Measurements from ENCODE around the gene GJB6. TPM values are rescaled to one million over a fixed set of nuclear protein-coding genes. Genes with fewer than 3 reads are reported as not detected.
A peak's percentile ranks its signal among the peaks of the same experiment; 100 is the strongest.
"Not testable (repeated sequence)": the region's sequence is repeated elsewhere in the genome, so short reads cannot be mapped to it uniquely, and the experiment has no call there.

GJB6 gene
- total RNA-seq (1 to 10 TPM; 7.3 to 7.7 TPM), polyA plus RNA-seq (not detected)

DNA sequence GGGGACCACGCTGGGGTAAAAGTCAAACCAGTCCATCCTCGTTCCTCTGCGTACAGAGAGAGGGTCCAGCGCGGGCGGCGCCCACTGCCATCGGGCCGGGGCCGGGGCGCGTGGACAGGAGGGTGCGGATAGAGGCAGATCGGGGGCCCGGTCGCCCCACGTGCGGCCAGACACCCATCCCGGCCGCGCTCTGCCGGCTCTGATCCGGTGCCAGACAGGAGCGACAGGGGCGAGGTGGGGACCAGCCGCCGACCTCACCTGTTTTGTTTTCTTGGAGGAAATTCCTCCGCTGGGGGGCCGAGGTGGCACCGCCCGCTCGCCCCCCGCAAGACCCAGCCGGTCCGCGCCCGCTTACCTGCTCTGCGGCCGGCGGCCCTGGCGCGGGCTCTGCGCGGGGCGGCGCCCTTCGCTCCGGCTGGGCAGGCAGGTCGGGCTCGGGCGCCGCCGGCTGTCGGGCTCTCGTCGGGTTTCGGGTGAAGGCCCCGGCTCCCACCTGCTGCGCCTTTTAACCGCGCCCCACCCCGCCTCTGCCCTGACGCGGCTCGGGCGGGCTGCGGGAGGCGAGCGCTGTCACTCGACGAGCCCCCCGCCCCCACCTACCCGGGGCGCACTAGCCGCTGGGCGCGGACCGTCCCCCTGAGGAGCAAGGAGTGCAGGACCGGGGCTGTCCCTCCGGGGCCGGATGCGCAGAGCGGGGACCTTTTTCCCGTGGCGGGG is at the start of gene GJB6:
GJB6 (minus strand) TSS at position 481 of the 717 bp plus-strand sequence. CDS start 8,839 bp downstream, outside the sequence.
- POLR2A ChIA-PET = no interaction called here
- peak within 1 kb of the TSS; percentile 75 to 91 (median 83) for H3K4me3 Mint-ChIP-seq
- peaks cover 7 to 17% (median 14%) of the 10 kb centered on the region in 3 donors for H3K4me1 Mint-ChIP-seq
- Histone ChIP-seq H3K27me3 (ENCODE audit: insufficient read depth, low read length, poor library complexity, severe bottlenecking) (peaks cover 7% of the 10 kb centered on the region), H3K27ac (ENCODE audit: low read depth, low read length) (no peak within 1 kb of the TSS), H3K36me3 (ENCODE audit: insufficient read depth, low read length) (no peaks in the 10 kb centered on the region), H3K4me1 (ENCODE audit: insufficient read depth, low read length) (peaks cover 5% of the 10 kb centered on the region), H3K4me3 (ENCODE audit: low read length) (peak within 1 kb of the TSS; percentile 73), H3K9me3 (ENCODE audit: low read length) (no peaks in the 10 kb centered on the region)
- DNase-seq = peak in 1 of 5 donors; percentile 32
- CTCF ChIA-PET = no interaction called here
- peaks cover 0 to 2% (median 1%) of the 10 kb centered on the region in 3 donors for H3K36me3 Mint-ChIP-seq
- H3K27me3 Mint-ChIP-seq = peaks cover 40 to 58% of the 10 kb centered on the region in 2 donors
- H3K9me3 Mint-ChIP-seq = peaks cover 0 to 2% (median 0%) of the 10 kb centered on the region in 5 donors
- peak within 1 kb of the TSS in 3 of 8 donors; percentile 62 to 72 (median 70) for H3K27ac Mint-ChIP-seq

DNA sequence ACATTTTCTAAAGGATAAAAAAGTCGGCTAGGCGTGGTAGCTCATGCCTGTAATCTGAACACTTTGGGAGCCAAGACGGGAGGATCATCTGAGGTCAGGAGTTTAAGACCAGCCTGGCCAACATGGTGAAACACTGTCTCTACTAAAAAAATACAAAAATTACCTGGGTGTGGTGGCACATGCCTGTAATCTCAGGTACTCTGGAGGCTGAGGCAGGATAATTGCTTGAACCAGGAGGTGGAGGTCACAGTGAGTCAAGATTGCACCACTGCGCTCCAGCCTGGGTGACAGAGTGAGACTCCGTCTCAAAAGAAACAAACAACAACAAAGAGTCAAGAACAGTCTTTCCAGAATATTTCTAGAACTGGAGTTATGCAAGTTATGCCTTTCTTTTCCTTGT is 44.8 kb upstream of the GJB6 start:
- H3K27ac Mint-ChIP-seq; H3K4me1 Mint-ChIP-seq; DNase-seq; H3K36me3 Mint-ChIP-seq; H3K9me3 ChIP-seq (ENCODE audit: low read length); CTCF ChIA-PET; H3K9me3 Mint-ChIP-seq; H3K27me3 ChIP-seq (ENCODE audit: insufficient read depth, low read length, poor library complexity, severe bottlenecking); H3K27ac ChIP-seq (ENCODE audit: low read depth, low read length); H3K36me3 ChIP-seq (ENCODE audit: insufficient read depth, low read length); H3K4me1 ChIP-seq (ENCODE audit: insufficient read depth, low read length); H3K4me3 ChIP-seq (ENCODE audit: low read length); POLR2A ChIA-PET; H3K4me3 Mint-ChIP-seq: not testable (repeated sequence)
- H3K27me3 Mint-ChIP-seq = peaks cover 7 to 26% of the 10 kb centered on the region in 2 donors

DNA sequence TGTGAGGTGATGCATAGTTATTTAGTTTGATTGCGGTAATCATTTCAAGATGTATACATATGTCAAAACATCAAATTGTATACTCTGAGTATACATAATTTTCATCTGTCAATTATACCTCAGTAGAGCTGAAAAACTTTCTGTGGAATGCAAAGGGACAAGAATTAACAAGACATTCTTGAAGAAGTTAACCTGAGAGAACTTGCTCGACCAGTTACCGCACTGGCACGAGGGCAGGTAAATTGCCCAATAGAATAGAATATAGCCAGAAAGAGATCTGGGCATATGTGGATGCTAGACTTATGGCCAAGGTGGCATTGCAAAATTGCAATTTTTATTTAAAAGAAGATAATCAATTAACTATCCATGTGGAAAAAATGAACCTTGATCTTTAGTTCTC is 42.3 kb upstream of the GJB6 start:
- Mint-ChIP-seq H3K4me3 (no peak overlapping the region), H3K27ac (no peak overlapping the region), H3K4me1 (no peaks in the 10 kb centered on the region), H3K27me3 (peaks cover 10 to 34% of the 10 kb centered on the region in 2 donors), H3K36me3 (no peaks in the 10 kb centered on the region), H3K9me3 (no peaks in the 10 kb centered on the region)
- Histone ChIP-seq H3K4me3 (ENCODE audit: low read length) (no peak overlapping the region), H3K4me1 (ENCODE audit: insufficient read depth, low read length) (no peaks in the 10 kb centered on the region), H3K27ac (ENCODE audit: low read depth, low read length) (no peak overlapping the region), H3K9me3 (ENCODE audit: low read length) (no peaks in the 10 kb centered on the region), H3K27me3 (ENCODE audit: insufficient read depth, low read length, poor library complexity, severe bottlenecking) (no peaks in the 10 kb centered on the region), H3K36me3 (ENCODE audit: insufficient read depth, low read length) (no peaks in the 10 kb centered on the region)
- POLR2A ChIA-PET = no interaction called here
- CTCF ChIA-PET = no interaction called here
- DNase-seq = no peak

DNA sequence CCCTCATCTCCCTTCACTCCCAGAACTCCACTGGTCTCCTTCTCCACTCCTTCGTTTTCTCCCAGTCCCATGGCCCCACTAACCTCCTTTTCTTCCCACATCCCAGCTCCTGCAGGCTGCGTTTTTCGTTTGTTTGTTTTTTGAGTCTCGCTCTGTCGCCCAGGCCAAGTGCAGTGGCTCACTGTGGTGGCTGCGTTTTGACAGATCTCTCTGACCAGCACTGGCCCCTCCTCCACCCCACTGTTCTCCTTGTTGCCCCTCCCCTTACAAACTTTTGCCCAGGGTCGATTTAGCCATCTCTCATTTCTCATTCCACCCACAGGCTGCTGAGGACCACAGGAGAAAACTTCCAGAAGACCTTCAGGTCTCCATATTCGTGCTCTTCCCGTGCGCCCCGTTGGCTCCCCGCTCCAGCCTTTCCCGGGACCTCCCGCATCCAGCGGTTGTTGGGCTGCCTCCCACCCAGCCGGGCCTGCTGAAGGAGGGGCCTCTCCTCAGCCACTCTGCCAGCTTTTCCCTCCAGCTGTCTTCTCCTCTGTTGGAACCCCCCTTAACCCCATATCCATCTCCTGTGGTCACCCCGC is 40.6 kb upstream of the GJB6 start:
- H3K4me3 Mint-ChIP-seq = no peak overlapping the region

DNA sequence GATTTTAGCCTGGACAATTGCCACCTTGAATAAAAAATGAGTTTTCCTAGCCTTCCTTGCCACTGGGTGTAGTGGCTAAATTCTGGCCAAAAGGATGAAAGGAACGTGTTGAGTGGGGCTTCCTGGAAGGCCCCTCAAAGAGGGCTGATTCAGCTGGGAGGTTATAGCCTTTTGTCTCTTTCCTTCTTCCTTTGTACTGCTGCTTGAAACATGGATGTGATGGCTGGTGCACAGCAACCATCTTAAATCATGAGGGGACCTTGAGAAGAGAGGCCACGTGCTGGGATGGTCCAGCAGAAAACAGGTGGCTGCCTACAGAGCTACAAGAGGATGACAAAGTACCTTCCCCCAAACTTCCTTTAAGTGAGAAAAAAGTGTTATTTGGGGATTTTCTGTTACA is 40.0 kb upstream of the GJB6 start:
- no peaks in the 10 kb centered on the region for H3K36me3 ChIP-seq (ENCODE audit: insufficient read depth, low read length)
- H3K36me3 Mint-ChIP-seq = no peaks in the 10 kb centered on the region
- H3K4me3 ChIP-seq (ENCODE audit: low read length) = no peak overlapping the region
- DNase-seq = no peak
- no peaks in the 10 kb centered on the region for H3K4me1 ChIP-seq (ENCODE audit: insufficient read depth, low read length)
- H3K9me3 Mint-ChIP-seq = no peaks in the 10 kb centered on the region
- H3K27me3 ChIP-seq (ENCODE audit: insufficient read depth, low read length, poor library complexity, severe bottlenecking) = no peaks in the 10 kb centered on the region
- H3K9me3 ChIP-seq (ENCODE audit: low read length) = no peaks in the 10 kb centered on the region
- no peak overlapping the region for H3K4me3 Mint-ChIP-seq
- H3K27me3 Mint-ChIP-seq = peaks cover 10 to 38% of the 10 kb centered on the region in 2 donors
- no peaks in the 10 kb centered on the region for H3K4me1 Mint-ChIP-seq
- peak overlapping the region in 1 of 8 donors; percentile 6 for H3K27ac Mint-ChIP-seq
- POLR2A ChIA-PET = no interaction called here
- H3K27ac ChIP-seq (ENCODE audit: low read depth, low read length) = no peak overlapping the region
- CTCF ChIA-PET = no interaction called here

More for the DNA sequence above, 40.6 kb upstream of the GJB6 start:
- Mint-ChIP-seq H3K27me3 (peaks cover 10 to 34% of the 10 kb centered on the region in 2 donors), H3K9me3 (no peaks in the 10 kb centered on the region), H3K36me3 (no peaks in the 10 kb centered on the region), H3K27ac (peak overlapping the region in 1 of 8 donors; percentile 6), H3K4me1 (no peaks in the 10 kb centered on the region)
- no peaks in the 10 kb centered on the region for H3K36me3 ChIP-seq (ENCODE audit: insufficient read depth, low read length)
- no peaks in the 10 kb centered on the region for H3K27me3 ChIP-seq (ENCODE audit: insufficient read depth, low read length, poor library complexity, severe bottlenecking)
- ChIA-PET POLR2A (no interaction called here), CTCF (no interaction called here)
- no peak for DNase-seq
- no peak overlapping the region for H3K4me3 ChIP-seq (ENCODE audit: low read length)
- no peaks in the 10 kb centered on the region for H3K4me1 ChIP-seq (ENCODE audit: insufficient read depth, low read length)
- H3K27ac ChIP-seq (ENCODE audit: low read depth, low read length) = no peak overlapping the region
- H3K9me3 ChIP-seq (ENCODE audit: low read length) = no peaks in the 10 kb centered on the region

DNA sequence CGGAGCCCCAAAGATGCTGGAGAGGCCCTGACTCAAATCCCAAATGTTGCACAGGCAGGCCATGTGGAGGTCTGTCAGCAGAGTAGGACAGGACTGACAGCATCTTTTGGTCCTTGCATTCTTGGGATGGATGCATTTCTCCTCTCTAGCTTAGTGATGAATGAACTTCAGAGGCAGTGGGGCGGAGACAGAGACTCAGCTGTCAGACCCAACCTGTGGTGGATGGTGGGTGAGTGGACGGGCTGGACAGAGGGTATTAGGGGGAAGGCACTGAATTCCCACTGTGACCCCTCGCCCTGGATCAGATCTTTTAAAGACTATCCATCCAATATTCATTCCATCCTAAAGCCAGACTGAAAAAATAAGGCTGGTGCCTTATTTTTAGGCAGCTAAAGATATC is 39.3 kb upstream of the GJB6 start:
- no peak for DNase-seq
- Histone ChIP-seq H3K9me3 (ENCODE audit: low read length) (no peaks in the 10 kb centered on the region), H3K4me3 (ENCODE audit: low read length) (no peak overlapping the region), H3K27me3 (ENCODE audit: insufficient read depth, low read length, poor library complexity, severe bottlenecking) (no peaks in the 10 kb centered on the region), H3K27ac (ENCODE audit: low read depth, low read length) (no peak overlapping the region), H3K4me1 (ENCODE audit: insufficient read depth, low read length) (no peaks in the 10 kb centered on the region), H3K36me3 (ENCODE audit: insufficient read depth, low read length) (no peaks in the 10 kb centered on the region)
- Mint-ChIP-seq H3K36me3 (no peaks in the 10 kb centered on the region), H3K9me3 (no peaks in the 10 kb centered on the region), H3K27ac (no peak overlapping the region), H3K27me3 (peaks cover 10 to 43% of the 10 kb centered on the region in 2 donors), H3K4me3 (no peak overlapping the region), H3K4me1 (no peaks in the 10 kb centered on the region)
- CTCF ChIA-PET = interaction anchor here (1.1 kb wide), 1 partner anchor 205 kb away, joined by 5 read pairs; no protein-coding TSS in a partner anchor
- POLR2A ChIA-PET = no interaction called here

DNA sequence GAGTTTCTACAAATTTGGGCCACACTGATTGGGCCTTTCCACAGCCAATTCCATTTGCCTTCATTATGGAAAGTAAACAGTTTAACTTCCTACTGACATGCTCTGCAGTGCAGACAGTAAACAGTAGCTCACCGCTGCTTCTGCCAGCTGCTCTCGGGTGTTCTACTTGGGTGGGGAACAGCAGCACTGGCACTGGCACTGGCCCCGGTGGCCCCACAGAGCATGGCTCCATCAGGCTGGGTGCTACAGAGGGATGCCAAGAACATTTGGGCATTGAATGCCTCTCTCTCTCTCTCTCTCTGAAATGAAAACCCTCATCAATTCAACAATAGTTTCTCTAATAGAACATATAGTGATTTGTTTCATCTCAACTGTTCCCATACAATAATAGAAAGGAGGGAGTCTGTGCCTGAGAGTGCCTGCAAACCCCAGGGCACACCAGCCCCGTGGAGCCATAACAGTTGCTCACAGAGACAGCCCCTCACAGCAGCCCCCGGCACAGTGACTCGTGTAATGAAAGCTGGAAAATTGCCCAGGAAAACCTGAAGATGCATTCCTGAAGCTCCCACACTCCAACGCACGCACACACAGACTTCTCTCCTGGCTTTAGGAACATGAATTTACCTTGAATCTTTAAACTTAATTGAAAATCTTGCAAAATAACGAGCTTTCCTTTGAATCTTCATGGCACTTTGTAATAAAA is 38.2 kb upstream of the GJB6 start:
- Histone ChIP-seq H3K4me1 (ENCODE audit: insufficient read depth, low read length) (no peaks in the 10 kb centered on the region), H3K27me3 (ENCODE audit: insufficient read depth, low read length, poor library complexity, severe bottlenecking) (no peaks in the 10 kb centered on the region), H3K36me3 (ENCODE audit: insufficient read depth, low read length) (no peaks in the 10 kb centered on the region), H3K27ac (ENCODE audit: low read depth, low read length) (no peak overlapping the region), H3K4me3 (ENCODE audit: low read length) (no peak overlapping the region), H3K9me3 (ENCODE audit: low read length) (no peaks in the 10 kb centered on the region)
- DNase-seq = no peak
- Mint-ChIP-seq H3K4me1 (no peaks in the 10 kb centered on the region), H3K27me3 (peaks cover 10 to 43% of the 10 kb centered on the region in 2 donors), H3K4me3 (no peak overlapping the region), H3K27ac (peak overlapping the region in 1 of 8 donors; percentile 63), H3K9me3 (no peaks in the 10 kb centered on the region), H3K36me3 (no peaks in the 10 kb centered on the region)
- POLR2A ChIA-PET = no interaction called here
- CTCF ChIA-PET = interaction anchor here (1.1 kb wide), 1 partner anchor 206 kb away, joined by 5 read pairs; no protein-coding TSS in a partner anchor

Measured in CD8-positive, alpha-beta memory T cell (primary cell).